Lower leg skin (tissue), 4 donors: ENCODE measurements around the gene DCUN1D3. TPM values are rescaled to one million over a fixed set of nuclear protein-coding genes. Genes with fewer than 3 reads are reported as not detected.

ENCODE experiments used
- DNase-seq, 2 donors: peaks; one replicate each; pipeline ENCODE4 v3.0.0-alpha.2; 2019; ENCODE audit warnings: low spot score in 2 of 2
- H3K4me3 ChIP-seq: fragments of 200-600 bp; sonication (generic); 2 replicates; pipeline ENCODE4 v1.5.1; 2017; ENCODE audit warnings: mild to moderate bottlenecking, low read depth; ENCODE audit not compliant: poor library complexity, severe bottlenecking
- CTCF ChIP-seq, 3 donors: fragments of 450-650 bp; IDR thresholded peaks; one replicate each; pipeline ENCODE4 v1.5.1; 2016; ENCODE audit warnings: antibody characterized with exemption in 3 of 3, mild to moderate bottlenecking in 3 of 3, moderate library complexity in 2 of 3
- POLR2A ChIP-seq, 2 donors: fragments of 450-650 bp; IDR thresholded peaks; one replicate each; pipeline ENCODE4 v1.6.1; 2016 to 2017; ENCODE audit warnings: antibody characterized with exemption in 2 of 2, mild to moderate bottlenecking in 1 of 2, moderate library complexity in 1 of 2
- WGBS, 2 donors: methylation state at CpG; one replicate each; pipeline ENCODE4 v1.1.5; 2018; 5-methylcytosine and 5-hydroxymethylcytosine counted together
- intact Hi-C: fragments of 100-400 bp; cut with DNase I; formaldehyde crosslinking; loops from one replicate; pipeline ENCODE4 v1.15.0; 2023; ENCODE audit warnings: low total_unique reads
- total RNA-seq, 4 donors: library from RNA; depleted of rRNA; stranded (reverse); fragments of >200 nt; gene quantifications; one replicate each; pipeline ENCODE4 v1.1.0, GENCODE V29; 2016

Gene DCUN1D3
- total RNA-seq, 4 donors from 2014 or later, result 18.2 to 20.8 (median 18.3) TPM

GRCh38 chr16:20853143-20853542 is 47.0 kb downstream of the DCUN1D3 start:
- 63 to 70% methylated on average over 5 of the region's 5 CpGs for WGBS, 2 donors
- intact Hi-C loops, result no loop called here

GRCh38 chr16:20851601-20852000 is 48.6 kb downstream of the DCUN1D3 start:
- intact Hi-C loops, result no loop called here
- DNase-seq, result peak; percentile 89 to 95
- no peak overlapping the region for H3K4me3 ChIP-seq
- TF ChIP-seq CTCF (IDR thresholded peaks at IDR 0.05), result no peak
- TF ChIP-seq POLR2A (IDR thresholded peaks at IDR 0.05), result no peak
- WGBS, 2 donors, result 19 to 20% methylated on average over 2 of the region's 2 CpGs

More at GRCh38 chr16:20853143-20853542, 47.0 kb downstream of the DCUN1D3 start:
- no peak for DNase-seq
- no peak overlapping the region for H3K4me3 ChIP-seq
- TF ChIP-seq POLR2A (IDR thresholded peaks at IDR 0.05), result no peak
- TF ChIP-seq CTCF (IDR thresholded peaks at IDR 0.05), result no peak

- WGBS, 2 donors, result 38 to 50% methylated on average over 3 of the region's 3 CpGs
- no peak overlapping the region for H3K4me3 ChIP-seq
- DNase-seq, result no peak
These were observed 49.2 kb downstream of the DCUN1D3 start for GRCh38 chr16:20850981-20851380.

GRCh38 chr16:20849589-20850390 is 50.4 kb downstream of the DCUN1D3 start:
- peak in 2 of 3 donors; percentile 92 to 97 for TF ChIP-seq CTCF (IDR thresholded peaks at IDR 0.05)
- TF ChIP-seq POLR2A (IDR thresholded peaks at IDR 0.05), result no peak
- DNase-seq, result peak; percentile 75 to 94
- no peak overlapping the region for H3K4me3 ChIP-seq
- intact Hi-C loops, result loop anchor here (2.0 kb wide), 1 partner anchor 235 kb away; no protein-coding TSS in a partner anchor
- 27 to 32% methylated on average over 6 of the region's 6 CpGs for WGBS, 2 donors

More at GRCh38 chr16:20850981-20851380, 49.2 kb downstream of the DCUN1D3 start:
- intact Hi-C loops, result no loop called here
- TF ChIP-seq CTCF (IDR thresholded peaks at IDR 0.05) (no peak), POLR2A (IDR thresholded peaks at IDR 0.05) (no peak)

GRCh38 chr16:20847550-20847949 is 52.6 kb downstream of the DCUN1D3 start:
- WGBS, 2 donors, result 89% methylated on average over 2 of the region's 2 CpGs
- DNase-seq, result no peak
- no peak overlapping the region for H3K4me3 ChIP-seq
- TF ChIP-seq CTCF (IDR thresholded peaks at IDR 0.05) (no peak), POLR2A (IDR thresholded peaks at IDR 0.05) (no peak)
- intact Hi-C loops, result no loop called here
